Adrenal gland (tissue), 5 donors: ENCODE results near the gene MYO1B.

Experiments used
- POLR2A ChIP-seq, 2 donors: fragments of 450-650 bp; IDR thresholded peaks; one replicate each; pipeline ENCODE4 v1.6.1; 2017; ENCODE audit warnings: antibody characterized with exemption in 2 of 2, mild to moderate bottlenecking in 2 of 2, moderate library complexity in 1 of 2
- TF ChIP-seq, protein P1 (sequence below), 6 experiments: fragments of 450-650 bp in 4 of 6; fragments of 200-600 bp in 2 of 6; sonication (generic) in 1 of 6; IDR thresholded peaks; 1 replicate in 5 of 6; 2 replicates in 1 of 6; pipeline versions ENCODE4 v1.5.1 to v1.8.0; 2016 to 2021; ENCODE audit warnings: antibody characterized with exemption in 6 of 6, mild to moderate bottlenecking in 2 of 6, moderate library complexity in 1 of 6
- donor health status: DM: no; HTN: no; CAD: no.

DNA sequence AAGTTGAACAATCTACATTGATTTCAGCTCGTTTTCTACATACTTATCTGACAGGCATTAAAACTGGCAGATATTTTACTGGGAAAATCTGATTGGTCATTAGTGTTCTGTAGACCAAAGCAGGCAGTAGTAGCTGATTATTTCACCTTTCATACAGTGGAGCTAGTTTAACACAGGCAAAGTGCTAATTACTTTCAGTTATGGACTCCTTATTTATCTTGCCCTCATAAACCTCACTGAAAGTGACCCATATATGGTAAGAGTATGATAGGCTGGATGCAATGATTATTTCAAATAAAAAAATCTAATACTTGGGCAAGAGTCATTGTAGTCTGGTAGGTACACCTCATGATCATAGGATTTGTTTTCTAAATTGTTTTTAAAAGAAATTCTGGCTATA is 129.7 kb downstream of the MYO1B start:
- no peak for TF ChIP-seq POLR2A (IDR thresholded peaks at IDR 0.05)
- TF ChIP-seq, protein P1, sequence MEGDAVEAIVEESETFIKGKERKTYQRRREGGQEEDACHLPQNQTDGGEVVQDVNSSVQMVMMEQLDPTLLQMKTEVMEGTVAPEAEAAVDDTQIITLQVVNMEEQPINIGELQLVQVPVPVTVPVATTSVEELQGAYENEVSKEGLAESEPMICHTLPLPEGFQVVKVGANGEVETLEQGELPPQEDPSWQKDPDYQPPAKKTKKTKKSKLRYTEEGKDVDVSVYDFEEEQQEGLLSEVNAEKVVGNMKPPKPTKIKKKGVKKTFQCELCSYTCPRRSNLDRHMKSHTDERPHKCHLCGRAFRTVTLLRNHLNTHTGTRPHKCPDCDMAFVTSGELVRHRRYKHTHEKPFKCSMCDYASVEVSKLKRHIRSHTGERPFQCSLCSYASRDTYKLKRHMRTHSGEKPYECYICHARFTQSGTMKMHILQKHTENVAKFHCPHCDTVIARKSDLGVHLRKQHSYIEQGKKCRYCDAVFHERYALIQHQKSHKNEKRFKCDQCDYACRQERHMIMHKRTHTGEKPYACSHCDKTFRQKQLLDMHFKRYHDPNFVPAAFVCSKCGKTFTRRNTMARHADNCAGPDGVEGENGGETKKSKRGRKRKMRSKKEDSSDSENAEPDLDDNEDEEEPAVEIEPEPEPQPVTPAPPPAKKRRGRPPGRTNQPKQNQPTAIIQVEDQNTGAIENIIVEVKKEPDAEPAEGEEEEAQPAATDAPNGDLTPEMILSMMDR (IDR thresholded peaks at IDR 0.05): no peak
